Tibial nerve (tissue), 4 donors: ENCODE data around the gene DPP7. TPM values are rescaled to one million over a fixed set of nuclear protein-coding genes. Genes with fewer than 3 reads are reported as not detected.
"Not testable (repeated sequence)": the region's sequence is repeated elsewhere in the genome, so short reads cannot be mapped to it uniquely, and the experiment has no call there.

ENCODE experiments used
- DNase-seq, 2 donors: peaks; one replicate each; pipeline ENCODE4 v3.0.0-alpha.2; 2019; ENCODE audit warnings: low spot score in 2 of 2
- H3K27ac ChIP-seq, 4 donors: fragments of 200-600 bp; sonication (generic) in 3 of 4; one replicate each; pipeline ENCODE4 v1.5.1; 2017 to 2019; ENCODE audit warnings: mild to moderate bottlenecking in 1 of 4
- H3K27me3 ChIP-seq, 2 donors: fragments of 200-600 bp; sonication (generic) in 1 of 2; one replicate each; pipeline versions ENCODE4 v1.5.1 to v1.6.0; 2017 to 2019
- H3K36me3 ChIP-seq, 3 donors: fragments of 200-600 bp; sonication (generic); one replicate each; pipeline ENCODE4 v1.5.1; 2018 to 2019
- H3K4me1 ChIP-seq, 4 donors: fragments of 200-600 bp; sonication (generic) in 3 of 4; one replicate each; pipeline ENCODE4 v1.5.1; 2017 to 2019
- H3K4me3 ChIP-seq, 4 donors: fragments of 200-600 bp; sonication (generic) in 3 of 4; one replicate each; pipeline ENCODE4 v1.5.1; 2017 to 2019; ENCODE audit warnings: mild to moderate bottlenecking in 1 of 4, moderate library complexity in 1 of 4
- H3K9me3 ChIP-seq, 4 donors: fragments of 200-600 bp; sonication (generic) in 3 of 4; one replicate each; pipeline ENCODE4 v1.5.1; 2017 to 2019
- EP300 ChIP-seq, 2 donors: sonication (generic); formaldehyde crosslinking; IDR thresholded peaks; one replicate each; pipeline ENCODE4 v1.6.1; 2017; ENCODE audit warnings: antibody characterized with exemption in 2 of 2, mild to moderate bottlenecking in 1 of 2
- POLR2A ChIP-seq, 2 donors: fragments of 450-650 bp; IDR thresholded peaks; one replicate each; pipeline ENCODE4 v1.6.1; 2017; ENCODE audit warnings: antibody characterized with exemption in 2 of 2, mild to moderate bottlenecking in 2 of 2, moderate library complexity in 2 of 2
- WGBS, 2 donors: methylation state at CpG; one replicate each; pipeline ENCODE4 v1.1.5; 2018; 5-methylcytosine and 5-hydroxymethylcytosine counted together
- total RNA-seq, 4 donors: library from RNA; depleted of rRNA; stranded (reverse); fragments of >200 nt; gene quantifications; one replicate each; pipeline ENCODE4 v1.1.0, GENCODE V29; 2016
- TF ChIP-seq, protein P1 (sequence below), 5 experiments: fragments of 200-600 bp in 3 of 5; fragments of 450-650 bp in 2 of 5; sonication (generic) in 3 of 5; IDR thresholded peaks; one replicate each; pipeline ENCODE4 v1.5.1; 2016 to 2019; ENCODE audit warnings: antibody characterized with exemption in 5 of 5, mild to moderate bottlenecking in 3 of 5, moderate library complexity in 2 of 5

Gene DPP7
- total RNA-seq, 4 donors from 2014 or later: 74.7 to 272 (median 145) TPM

DNA sequence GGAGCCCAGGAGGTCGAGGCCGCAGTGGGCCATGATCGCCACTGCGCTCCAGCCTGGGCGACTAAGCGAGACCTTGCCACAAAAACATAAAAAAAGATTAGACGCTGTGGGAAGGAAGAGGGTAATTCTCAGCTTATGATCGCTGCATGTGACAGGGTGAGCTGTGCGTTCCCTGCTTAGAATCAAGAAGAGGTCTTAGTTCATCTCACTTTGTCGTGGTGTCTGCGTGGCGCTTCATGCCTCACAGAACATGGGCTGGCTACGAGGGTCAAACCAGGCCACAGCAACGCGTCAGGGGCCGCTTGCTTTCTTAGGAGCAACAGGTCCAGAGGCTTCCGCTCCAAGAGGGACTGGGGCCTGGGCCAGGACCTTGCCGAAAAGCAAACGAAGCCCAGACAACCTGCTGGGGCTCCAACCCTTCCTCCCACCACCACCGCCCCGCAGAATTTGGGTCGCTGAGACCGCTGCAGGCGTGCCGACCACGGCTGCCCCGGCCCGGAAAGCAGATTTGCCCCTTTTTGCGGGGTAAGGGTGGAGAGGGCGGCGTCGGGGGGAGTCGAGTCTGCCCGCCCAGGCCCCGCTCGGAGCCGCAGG lies 14.4 kb upstream of the DPP7 start:
- no peak for TF ChIP-seq POLR2A (IDR thresholded peaks at IDR 0.05)
- no peak for TF ChIP-seq EP300 (IDR thresholded peaks at IDR 0.05)
- TF ChIP-seq, protein P1, sequence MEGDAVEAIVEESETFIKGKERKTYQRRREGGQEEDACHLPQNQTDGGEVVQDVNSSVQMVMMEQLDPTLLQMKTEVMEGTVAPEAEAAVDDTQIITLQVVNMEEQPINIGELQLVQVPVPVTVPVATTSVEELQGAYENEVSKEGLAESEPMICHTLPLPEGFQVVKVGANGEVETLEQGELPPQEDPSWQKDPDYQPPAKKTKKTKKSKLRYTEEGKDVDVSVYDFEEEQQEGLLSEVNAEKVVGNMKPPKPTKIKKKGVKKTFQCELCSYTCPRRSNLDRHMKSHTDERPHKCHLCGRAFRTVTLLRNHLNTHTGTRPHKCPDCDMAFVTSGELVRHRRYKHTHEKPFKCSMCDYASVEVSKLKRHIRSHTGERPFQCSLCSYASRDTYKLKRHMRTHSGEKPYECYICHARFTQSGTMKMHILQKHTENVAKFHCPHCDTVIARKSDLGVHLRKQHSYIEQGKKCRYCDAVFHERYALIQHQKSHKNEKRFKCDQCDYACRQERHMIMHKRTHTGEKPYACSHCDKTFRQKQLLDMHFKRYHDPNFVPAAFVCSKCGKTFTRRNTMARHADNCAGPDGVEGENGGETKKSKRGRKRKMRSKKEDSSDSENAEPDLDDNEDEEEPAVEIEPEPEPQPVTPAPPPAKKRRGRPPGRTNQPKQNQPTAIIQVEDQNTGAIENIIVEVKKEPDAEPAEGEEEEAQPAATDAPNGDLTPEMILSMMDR (IDR thresholded peaks at IDR 0.05): no peak
- H3K27ac ChIP-seq: peak overlapping the region in 3 of 4 donors; percentile 71 to 79 (median 72)
- H3K4me1 ChIP-seq: peaks cover 0 to 33% (median 9%) of the 10 kb centered on the region in 4 donors
- WGBS, 2 donors: 27 to 28% methylated on average over 24 to 29 of the region's 37 CpGs
- no peaks in the 10 kb centered on the region for H3K36me3 ChIP-seq
- H3K9me3 ChIP-seq: peaks cover 0 to 28% (median 0%) of the 10 kb centered on the region in 4 donors
- H3K27me3 ChIP-seq: peaks cover 0 to 14% of the 10 kb centered on the region in 2 donors
- peak overlapping the region; percentile 55 to 65 (median 60) for H3K4me3 ChIP-seq
- DNase-seq: no peak

DNA sequence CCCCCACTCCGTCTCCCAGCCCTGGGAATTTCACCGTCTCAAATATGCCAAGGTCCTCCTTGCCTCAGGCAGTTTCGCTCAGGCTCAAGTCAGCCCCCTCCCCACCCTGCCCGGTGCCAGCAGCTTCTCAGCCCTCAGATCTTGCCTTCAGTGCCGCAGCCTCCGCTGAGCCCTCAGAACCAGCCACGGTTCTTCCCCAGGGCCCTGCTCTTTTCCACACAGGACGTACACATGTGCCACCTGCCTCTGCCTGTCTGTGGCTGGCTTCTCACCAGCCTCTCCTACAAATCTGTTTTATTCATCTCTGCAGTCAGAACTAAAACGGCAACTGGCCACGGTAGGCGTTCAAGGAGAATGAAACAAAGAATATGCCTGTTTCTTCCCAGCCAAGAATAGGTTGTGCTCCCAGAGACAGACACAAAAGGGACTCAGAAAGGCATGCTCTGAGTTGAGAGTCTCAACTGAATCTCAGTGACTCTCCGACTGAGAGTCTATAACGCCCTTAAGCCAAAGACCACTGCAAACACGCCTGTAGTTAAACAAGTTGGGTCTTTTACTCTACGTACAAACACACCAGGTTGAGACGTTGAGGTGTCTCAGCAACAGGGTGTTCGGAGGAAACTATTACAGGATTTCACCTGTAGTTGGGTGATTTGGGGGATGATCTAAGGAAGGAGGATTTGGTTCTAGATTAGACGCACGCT lies 13.8 kb upstream of the DPP7 start:
- no peaks in the 10 kb centered on the region for H3K36me3 ChIP-seq
- H3K9me3 ChIP-seq: peaks cover 0 to 28% (median 0%) of the 10 kb centered on the region in 4 donors
- WGBS, 2 donors: 62 to 64% methylated on average over 19 of the region's 19 CpGs
- H3K27me3 ChIP-seq: peaks cover 0 to 8% of the 10 kb centered on the region in 2 donors
- TF ChIP-seq, protein P1 (IDR thresholded peaks at IDR 0.05): no peak
- TF ChIP-seq POLR2A (IDR thresholded peaks at IDR 0.05) (no peak), EP300 (IDR thresholded peaks at IDR 0.05) (no peak)
- peak overlapping the region in 2 of 4 donors; percentile 14 to 79 for H3K27ac ChIP-seq
- no peak for DNase-seq
- peaks cover 0 to 33% (median 9%) of the 10 kb centered on the region in 4 donors for H3K4me1 ChIP-seq
- H3K4me3 ChIP-seq: peak overlapping the region in 3 of 4 donors; percentile 55 to 65 (median 61)

GRCh38 chr9:137127301-137128157 lies 13.0 kb upstream of the DPP7 start:
- Histone ChIP-seq H3K4me3 (peak overlapping the region in 2 of 4 donors; percentile 26 to 34), H3K9me3 (peaks cover 0 to 24% (median 0%) of the 10 kb centered on the region in 4 donors), H3K27me3 (peaks cover 0 to 5% of the 10 kb centered on the region in 2 donors), H3K36me3 (no peaks in the 10 kb centered on the region), H3K4me1 (peaks cover 0 to 33% (median 9%) of the 10 kb centered on the region in 4 donors), H3K27ac (peak overlapping the region in 2 of 4 donors; percentile 14 to 60)
- no peak for DNase-seq
- 61 to 63% methylated on average over 24 of the region's 24 CpGs for WGBS, 2 donors
- TF ChIP-seq, protein P1 (IDR thresholded peaks at IDR 0.05): no peak
- TF ChIP-seq POLR2A (IDR thresholded peaks at IDR 0.05): no peak

DNA sequence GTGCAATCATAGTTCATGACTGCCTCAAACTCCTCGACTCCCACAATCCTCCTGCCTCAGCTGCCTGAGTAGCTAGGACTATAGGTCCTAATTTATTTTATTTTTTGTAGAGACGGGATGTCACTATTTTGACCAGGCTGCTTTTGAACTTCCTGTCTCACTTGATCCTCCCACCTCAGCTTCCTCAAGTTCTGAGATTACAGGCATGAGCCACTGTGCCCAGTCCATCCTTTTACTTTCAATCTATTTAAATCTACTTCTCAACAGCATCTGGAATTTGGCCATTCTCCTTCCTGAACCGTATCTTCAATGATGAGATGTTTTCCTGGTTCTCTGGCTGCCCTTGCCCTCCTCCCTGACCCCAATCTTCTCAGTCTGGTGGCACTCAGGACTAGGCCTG lies 12.3 kb upstream of the DPP7 start:
- Histone ChIP-seq H3K4me1 (peaks cover 0 to 33% (median 9%) of the 10 kb centered on the region in 4 donors), H3K4me3 (peak overlapping the region in 1 of 4 donors; percentile 34), H3K36me3 (no peaks in the 10 kb centered on the region), H3K27ac (peak overlapping the region in 1 of 4 donors; percentile 60), H3K27me3 (peaks cover 0 to 5% of the 10 kb centered on the region in 2 donors), H3K9me3 (peaks cover 0 to 18% (median 0%) of the 10 kb centered on the region in 4 donors)
- no peak for DNase-seq
- 51 to 60% methylated on average over 3 of the region's 3 CpGs for WGBS, 2 donors
- no peak for TF ChIP-seq POLR2A (IDR thresholded peaks at IDR 0.05)
- TF ChIP-seq, protein P1 (IDR thresholded peaks at IDR 0.05): no peak
- TF ChIP-seq EP300 (IDR thresholded peaks at IDR 0.05): no peak

GRCh38 chr9:137123952-137124462 lies 9.5 kb upstream of the DPP7 start:
- DNase-seq, H3K9me3 ChIP-seq, H3K4me3 ChIP-seq, H3K36me3 ChIP-seq, H3K27me3 ChIP-seq, H3K27ac ChIP-seq: not testable (repeated sequence)
- peaks cover 0 to 25% (median 9%) of the 10 kb centered on the region in 4 donors for H3K4me1 ChIP-seq
- 92 to 95% methylated on average over 5 of the region's 5 CpGs for WGBS, 2 donors
